Measurements from ENCODE around the gene PPP1R15A. TPM values are rescaled to one million over a fixed set of nuclear protein-coding genes. Genes with fewer than 3 reads are reported as not detected.

PPP1R15A gene
- total and polyA plus RNA-seq, 2 donors (not counting 3 experiments of a cell fraction or from before 2014, with no cell fraction given): 42.3 to 67.4 TPM

DNA sequence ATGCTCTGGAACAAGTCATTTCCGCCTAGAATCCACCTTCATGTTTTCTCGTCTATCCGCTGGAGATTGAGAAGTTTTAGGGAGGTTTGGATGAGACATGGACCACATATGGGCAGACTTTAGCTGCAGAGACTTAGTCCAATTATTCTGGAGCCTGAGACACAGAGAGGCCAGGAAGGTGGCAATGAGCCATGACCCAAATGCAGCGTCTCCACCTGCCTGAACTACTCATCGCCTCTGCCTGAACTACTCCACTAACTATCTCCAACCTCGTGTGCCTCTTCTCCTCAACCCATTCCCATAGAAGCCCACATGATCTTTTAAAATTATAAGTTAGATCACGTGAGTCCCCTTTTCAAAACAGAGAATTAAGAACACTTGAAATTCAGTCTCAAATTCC lies 9.4 kb upstream of the PPP1R15A start:
- Histone ChIP-seq H3K4me2 (ENCODE audit: insufficient read depth, low read length) (no peak overlapping the region), H3K79me2 (ENCODE audit: control insufficient read depth, insufficient read depth, low read length) (no peaks in the 10 kb centered on the region), H3K4me1 (ENCODE audit: control insufficient read depth, extremely low read depth, insufficient read depth, low read length) (peaks cover 6% of the 10 kb centered on the region), H4K20me1 (replicated peaks; ENCODE audit: control insufficient read depth, extremely low read depth, insufficient read depth, low read length) (no peaks in the 10 kb centered on the region), H3K36me3 (ENCODE audit: control insufficient read depth in 2 of 2, extremely low read depth in 1 of 2, insufficient read depth in 2 of 2, low read length in 2 of 2) (no peaks in the 10 kb centered on the region), H3K4me3 (replicated peaks in 1 of 3; ENCODE audit: insufficient read depth in 1 of 3, low read depth in 1 of 3, low read length in 3 of 3) (no peak overlapping the region), H3K9ac (replicated peaks; ENCODE audit: extremely low read depth, insufficient read depth, low read length) (no peak overlapping the region), H3K27me3 (ENCODE audit: control insufficient read depth in 2 of 2, insufficient read depth in 2 of 2, low read length in 2 of 2) (no peaks in the 10 kb centered on the region), H3K27ac (ENCODE audit: insufficient read depth, low read depth, low read length) (no peak overlapping the region), H3K9me3 (replicated peaks; ENCODE audit: control insufficient read depth, insufficient read depth, low read length) (no peaks in the 10 kb centered on the region), H3K9me1 (replicated peaks; ENCODE audit: control insufficient read depth, extremely low read depth, insufficient read depth, low read length) (no peaks in the 10 kb centered on the region), H2AFZ (ENCODE audit: low read depth, low read length) (no peak overlapping the region)
- CTCF ChIA-PET: no interaction called here
- BruUV-seq (replicated peaks): no TSS peak
- dilution Hi-C loops (cut with MboI; ENCODE audit: extremely low pct_ligation_motif_present, low sequenced_read_pairs): no loop called here
- DNase-seq (ENCODE audit: low read depth, low spot score) (no peak), FAIRE-seq (no peak)
- intact Hi-C loops (cut with micrococcal nuclease): no loop called here
- TF ChIP-seq EZH2 (IDR thresholded peaks at IDR 0.05; ENCODE audit: borderline replicate concordance, low read depth, low read length, severe bottlenecking): no peak
- TF ChIP-seq POLR2A (IDR thresholded peaks at IDR 0.05; ENCODE audit: low read depth, low read length): no peak
- no peak for TF ChIP-seq MYC (IDR thresholded peaks at IDR 0.05; ENCODE audit: low read depth, low read length)
- TF ChIP-seq GATA2 (IDR thresholded peaks at IDR 0.05; ENCODE audit: insufficient read depth, insufficient read length, low read depth, low read length): no peak
- POLR2A ChIA-PET: interaction anchor here (1.4 kb wide), 1 partner anchor 9 kb away, joined by 4 read pairs; the partner anchor contains the start of gene PPP1R15A

DNA sequence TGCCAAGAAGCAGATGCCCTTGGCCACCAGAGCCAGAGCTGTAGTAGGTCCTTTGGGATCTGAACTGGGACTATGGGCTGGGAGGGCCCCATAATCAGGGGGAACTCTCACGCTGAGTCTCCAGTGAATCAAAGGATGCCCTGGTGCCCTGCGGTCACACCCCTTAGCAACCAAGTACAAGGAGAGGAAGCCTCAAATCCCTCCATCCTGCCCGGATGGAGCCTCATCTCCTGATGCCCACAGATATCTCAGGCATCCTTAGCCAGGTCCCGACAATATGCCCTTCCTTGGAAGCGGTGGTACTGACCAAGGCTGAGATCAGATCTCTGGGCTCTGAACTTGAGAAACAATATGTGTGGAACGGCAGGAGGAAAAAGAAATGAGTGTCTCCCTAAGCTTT lies 5.5 kb upstream of the PPP1R15A start:
- CTCF ChIA-PET: interaction anchor here (2.1 kb wide), 1 partner anchor 24 kb away, joined by 9 read pairs; no protein-coding TSS in a partner anchor
- BruUV-seq (replicated peaks): no TSS peak
- H3K4me3 ChIP-seq (replicated peaks in 1 of 3; ENCODE audit: insufficient read depth in 1 of 3, low read depth in 1 of 3, low read length in 3 of 3): no peak overlapping the region

More for the DNA sequence above, 5.5 kb upstream of the PPP1R15A start:
- FAIRE-seq (no peak), DNase-seq (ENCODE audit: low read depth, low spot score) (no peak)
- no peaks in the 10 kb centered on the region for H3K9me3 ChIP-seq (replicated peaks; ENCODE audit: control insufficient read depth, insufficient read depth, low read length)
- H3K27me3 ChIP-seq (ENCODE audit: control insufficient read depth in 2 of 2, insufficient read depth in 2 of 2, low read length in 2 of 2): no peaks in the 10 kb centered on the region
- POLR2A ChIA-PET: no interaction called here
- H3K4me2 ChIP-seq (ENCODE audit: insufficient read depth, low read length): no peak overlapping the region
- H3K9ac ChIP-seq (replicated peaks; ENCODE audit: extremely low read depth, insufficient read depth, low read length): no peak overlapping the region
- dilution Hi-C loops (cut with MboI; ENCODE audit: extremely low pct_ligation_motif_present, low sequenced_read_pairs) (no loop called here), intact Hi-C loops (cut with micrococcal nuclease) (no loop called here)
- H2AFZ ChIP-seq (ENCODE audit: low read depth, low read length): peak overlapping the region; percentile 28
- H3K79me2 ChIP-seq (ENCODE audit: control insufficient read depth, insufficient read depth, low read length): no peaks in the 10 kb centered on the region
- no peaks in the 10 kb centered on the region for H3K36me3 ChIP-seq (ENCODE audit: control insufficient read depth in 2 of 2, extremely low read depth in 1 of 2, insufficient read depth in 2 of 2, low read length in 2 of 2)
- peaks cover 9% of the 10 kb centered on the region for H3K4me1 ChIP-seq (ENCODE audit: control insufficient read depth, extremely low read depth, insufficient read depth, low read length)
- no peaks in the 10 kb centered on the region for H3K9me1 ChIP-seq (replicated peaks; ENCODE audit: control insufficient read depth, extremely low read depth, insufficient read depth, low read length)
- no peaks in the 10 kb centered on the region for H4K20me1 ChIP-seq (replicated peaks; ENCODE audit: control insufficient read depth, extremely low read depth, insufficient read depth, low read length)
- TF ChIP-seq POLR2A (IDR thresholded peaks at IDR 0.05; ENCODE audit: low read depth, low read length) (no peak), FOS (IDR thresholded peaks at IDR 0.05; ENCODE audit: borderline replicate concordance, insufficient read depth, low read length) (no peak), MYC (IDR thresholded peaks at IDR 0.05; ENCODE audit: low read depth, low read length) (no peak), POLR2AphosphoS5 (IDR thresholded peaks at IDR 0.05; ENCODE audit: insufficient read depth, low read depth, low read length) (no peak), GATA2 (IDR thresholded peaks at IDR 0.05; ENCODE audit: insufficient read depth, insufficient read length, low read depth, low read length) (peak; percentile 66), EZH2 (IDR thresholded peaks at IDR 0.05; ENCODE audit: borderline replicate concordance, low read depth, low read length, severe bottlenecking) (no peak), JUN (IDR thresholded peaks at IDR 0.05; ENCODE audit: borderline replicate concordance, insufficient read depth, insufficient read length, low read depth) (no peak)
- no peak overlapping the region for H3K27ac ChIP-seq (ENCODE audit: insufficient read depth, low read depth, low read length)

All from endothelial cell of umbilical vein (primary cell).